Naive thymus-derived CD8-positive, alpha-beta T cell (primary cell): ENCODE results near the gene STARD7. TPM values are rescaled to one million over a fixed set of nuclear protein-coding genes. Genes with fewer than 3 reads are reported as not detected.

ENCODE experiments used
- ATAC-seq, 2 donors: fragments of 150-1000 bp; cut with Tn5 transposase in 1 of 2; sonication (Bioruptor Pico), chemical (Tn5 transposase) in 1 of 2; 1 replicate in 1 of 2; 2 replicates in 1 of 2; pipeline ENCODE4 v1.10.0; 2021; ENCODE audit warnings: mild to moderate bottlenecking in 2 of 2, moderate library complexity in 2 of 2
- POLR2A ChIA-PET: fragments of 350-600 bp; sonication (Branson Sonifier 250); formaldehyde crosslinking; loops from one replicate; lab custom pipeline; 2021; ENCODE audit warnings: antibody characterized with exemption; lab: Charles Lee
- DNase-seq, 10 donors: peaks; one replicate each; pipeline versions ENCODE4 v3.0.0 to v3.0.0-alpha.2; 2020 to 2022
- H3K27ac Mint-ChIP-seq, 10 donors: one replicate each; pipeline ENCODE4 v1.8.0; 2020 to 2022; ENCODE audit warnings: mild to moderate bottlenecking in 10 of 10, mixed read lengths in 10 of 10, moderate library complexity in 4 of 10, inconsistent platforms in 1 of 10
- H3K27me3 Mint-ChIP-seq, 5 donors: one replicate each; pipeline ENCODE4 v1.8.0; 2021 to 2022; ENCODE audit warnings: mixed read lengths in 5 of 5
- H3K36me3 Mint-ChIP-seq, 3 donors: one replicate each; pipeline ENCODE4 v1.8.0; 2020 to 2022; ENCODE audit warnings: mixed read lengths in 3 of 3, mild to moderate bottlenecking in 2 of 3, inconsistent platforms in 1 of 3
- H3K4me1 Mint-ChIP-seq, 4 donors: one replicate each; pipeline ENCODE4 v1.8.0; 2021 to 2022; ENCODE audit warnings: mixed read lengths in 4 of 4
- H3K4me3 Mint-ChIP-seq, 10 donors: one replicate each; pipeline ENCODE4 v1.8.0; 2020 to 2022; ENCODE audit warnings: mild to moderate bottlenecking in 10 of 10, mixed read lengths in 10 of 10, moderate library complexity in 6 of 10, inconsistent platforms in 1 of 10
- H3K9me3 Mint-ChIP-seq, 9 donors: one replicate each; pipeline ENCODE4 v1.8.0; 2020 to 2022; ENCODE audit warnings: mixed read lengths in 9 of 9, mild to moderate bottlenecking in 3 of 9, inconsistent platforms in 1 of 9, moderate library complexity in 1 of 9
- polyA plus RNA-seq, 3 donors: library from polyadenylated mRNA; unstranded; fragments of 300-500 nt; fragmentation: Illumina TruSeq; gene quantifications; one replicate each; pipeline ENCODE4 v1.2.3, GENCODE V29; 2021
- total RNA-seq, 8 experiments: library from RNA in 2 of 8; stranded (reverse) in 2 of 8; gene quantifications; one replicate each; pipeline ENCODE4 v1.2.3 and lab custom pipeline; 2021 to 2026

The STARD7 gene
- total and polyA plus RNA-seq, 5 experiments from 2014 or later, result 87.5 to 143 (median 114) TPM

DNA sequence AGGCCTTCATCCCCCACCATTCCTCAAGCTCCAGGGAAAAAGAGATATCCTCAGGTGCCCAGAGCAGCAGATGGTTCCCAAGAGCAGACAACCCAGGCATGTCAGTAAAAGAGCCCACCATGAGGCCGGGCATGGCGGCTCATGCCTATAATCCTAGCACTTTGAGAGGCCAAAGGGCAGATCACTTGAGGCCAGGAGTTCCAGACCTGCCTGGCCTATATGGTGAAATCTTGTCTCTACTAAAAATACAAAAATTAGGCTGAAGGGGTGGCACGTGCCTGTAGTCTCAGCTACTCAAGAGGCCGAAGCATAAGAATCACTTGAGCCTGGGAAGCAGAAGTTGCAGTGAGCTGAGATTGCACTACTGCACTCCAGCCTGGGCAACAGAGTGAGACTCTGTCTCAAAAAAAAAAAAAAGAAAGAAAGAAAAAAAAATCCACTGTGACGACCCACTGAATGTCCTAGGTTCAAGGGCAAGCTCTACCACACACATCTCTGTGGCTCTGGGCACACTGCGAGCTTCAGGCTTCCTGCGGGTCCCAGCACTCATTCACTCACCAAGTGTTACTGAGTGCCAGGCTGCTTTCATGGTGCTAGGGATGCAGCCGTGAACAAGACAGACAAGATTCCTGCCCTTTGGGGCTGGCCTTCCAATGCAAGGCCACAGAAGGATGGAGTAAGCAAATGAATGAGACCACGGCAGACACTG is 56.9 kb downstream of the STARD7 start:
- H3K4me1 Mint-ChIP-seq, result peaks cover 49 to 88% (median 80%) of the 10 kb centered on the region in 4 donors
- peak overlapping the region; percentile 61 to 100 (median 90) for H3K27ac Mint-ChIP-seq
- peak overlapping the region in 8 of 10 donors; percentile 0 to 75 (median 22) for H3K4me3 Mint-ChIP-seq
- no peak for ATAC-seq
- POLR2A ChIA-PET, result interaction anchor here (0.7 to 18.2 kb wide), 4 partner anchors 8 to 30 kb away, joined by 3 to 373 read pairs (median 17); no protein-coding TSS in a partner anchor
- H3K36me3 Mint-ChIP-seq, result no peaks in the 10 kb centered on the region
- H3K9me3 Mint-ChIP-seq, result no peaks in the 10 kb centered on the region
- no peaks in the 10 kb centered on the region for H3K27me3 Mint-ChIP-seq
- no peak for DNase-seq

DNA sequence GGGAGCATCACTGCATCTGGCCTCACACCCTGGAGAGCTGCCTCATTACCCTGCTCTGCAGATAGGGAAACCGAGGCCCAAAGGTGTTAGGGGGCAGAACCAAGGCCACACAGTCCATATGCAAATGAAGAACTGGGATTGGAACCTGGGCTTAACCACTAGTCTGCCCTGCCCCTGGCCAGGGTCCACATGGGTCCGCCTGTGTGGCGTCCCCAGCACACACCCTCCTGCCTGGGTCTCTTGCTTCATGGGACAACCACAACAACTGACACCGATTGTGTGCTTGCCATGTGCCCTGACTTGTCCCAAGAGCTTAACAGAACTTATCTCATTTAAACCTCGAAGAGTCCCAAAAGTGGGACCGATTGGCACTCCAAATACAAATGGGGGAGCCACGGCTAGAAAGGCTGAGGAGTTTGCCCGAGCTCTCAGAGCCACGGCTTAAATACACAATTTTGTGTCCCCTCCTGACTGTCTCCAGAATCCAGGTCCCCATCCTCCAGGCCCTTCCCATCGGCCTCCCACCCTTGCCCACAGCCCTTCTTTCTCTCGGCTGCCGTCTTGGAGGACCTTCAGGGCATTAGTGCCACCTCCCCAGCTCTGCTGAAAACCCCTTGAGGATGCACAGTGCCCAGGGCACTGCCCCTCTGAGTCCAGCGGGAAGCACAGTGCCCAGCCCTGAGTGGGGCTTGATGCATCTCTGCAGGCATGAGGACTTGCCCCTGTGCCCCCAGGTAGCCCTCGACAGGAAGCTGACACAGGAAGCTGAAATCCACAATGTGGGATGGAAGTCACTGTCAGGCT is 57.6 kb downstream of the STARD7 start:
- Mint-ChIP-seq H3K4me3 (peak overlapping the region in 7 of 10 donors; percentile 7 to 75 (median 33)), H3K9me3 (no peaks in the 10 kb centered on the region), H3K4me1 (peaks cover 47 to 85% (median 80%) of the 10 kb centered on the region in 4 donors), H3K27ac (peak overlapping the region; percentile 69 to 100 (median 99)), H3K27me3 (peaks cover 0 to 1% (median 0%) of the 10 kb centered on the region in 5 donors), H3K36me3 (no peaks in the 10 kb centered on the region)
- ATAC-seq, result no peak
- no peak for DNase-seq
- POLR2A ChIA-PET, result interaction anchor here (1.2 to 18.2 kb wide), 3 partner anchors 9 to 23 kb away, joined by 5 to 373 read pairs (median 29); no protein-coding TSS in a partner anchor

DNA sequence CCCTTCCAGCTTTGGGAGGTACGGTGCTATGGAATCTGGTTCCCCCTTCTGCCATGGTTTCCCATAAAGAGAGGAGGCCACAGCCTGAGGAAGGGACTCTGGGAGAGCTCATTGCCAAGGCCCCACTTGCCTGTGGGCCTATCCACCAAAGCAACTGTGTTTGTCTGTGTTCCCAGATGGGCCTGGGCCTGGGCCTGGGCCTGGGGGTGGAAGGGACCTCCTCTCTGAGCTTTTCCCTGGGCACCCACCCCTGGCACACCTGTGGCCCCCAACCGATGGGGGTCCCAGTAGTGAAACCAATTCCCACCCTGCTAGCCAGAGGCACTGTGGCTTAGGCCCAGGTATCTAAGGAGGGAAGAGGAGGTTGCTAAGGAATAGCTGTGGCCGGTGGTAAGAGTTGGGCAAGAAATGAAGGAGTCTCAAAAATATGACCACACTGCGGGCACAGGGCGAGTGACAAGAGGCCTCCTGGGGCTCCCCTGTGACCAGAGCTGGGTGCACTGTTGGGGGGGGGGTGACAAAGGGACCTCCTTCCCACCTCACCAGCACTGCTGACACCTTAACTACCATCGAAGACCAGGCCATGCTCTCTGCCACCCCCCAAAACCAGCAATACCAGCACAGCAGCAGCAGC is 58.5 kb downstream of the STARD7 start:
- peaks cover 0 to 1% (median 0%) of the 10 kb centered on the region in 5 donors for H3K27me3 Mint-ChIP-seq
- H3K9me3 Mint-ChIP-seq, result no peaks in the 10 kb centered on the region
- ATAC-seq (no peak), DNase-seq (no peak)
- H3K4me3 Mint-ChIP-seq, result peak overlapping the region in 2 of 10 donors; percentile 9 to 19
- H3K36me3 Mint-ChIP-seq, result no peaks in the 10 kb centered on the region
- POLR2A ChIA-PET, result interaction anchor here (0.7 to 18.2 kb wide), 4 partner anchors 10 to 1840 kb away, joined by 3 to 373 read pairs (median 17); no protein-coding TSS in a partner anchor
- peak overlapping the region; percentile 31 to 100 (median 99) for H3K27ac Mint-ChIP-seq
- peaks cover 45 to 82% (median 80%) of the 10 kb centered on the region in 4 donors for H3K4me1 Mint-ChIP-seq

DNA sequence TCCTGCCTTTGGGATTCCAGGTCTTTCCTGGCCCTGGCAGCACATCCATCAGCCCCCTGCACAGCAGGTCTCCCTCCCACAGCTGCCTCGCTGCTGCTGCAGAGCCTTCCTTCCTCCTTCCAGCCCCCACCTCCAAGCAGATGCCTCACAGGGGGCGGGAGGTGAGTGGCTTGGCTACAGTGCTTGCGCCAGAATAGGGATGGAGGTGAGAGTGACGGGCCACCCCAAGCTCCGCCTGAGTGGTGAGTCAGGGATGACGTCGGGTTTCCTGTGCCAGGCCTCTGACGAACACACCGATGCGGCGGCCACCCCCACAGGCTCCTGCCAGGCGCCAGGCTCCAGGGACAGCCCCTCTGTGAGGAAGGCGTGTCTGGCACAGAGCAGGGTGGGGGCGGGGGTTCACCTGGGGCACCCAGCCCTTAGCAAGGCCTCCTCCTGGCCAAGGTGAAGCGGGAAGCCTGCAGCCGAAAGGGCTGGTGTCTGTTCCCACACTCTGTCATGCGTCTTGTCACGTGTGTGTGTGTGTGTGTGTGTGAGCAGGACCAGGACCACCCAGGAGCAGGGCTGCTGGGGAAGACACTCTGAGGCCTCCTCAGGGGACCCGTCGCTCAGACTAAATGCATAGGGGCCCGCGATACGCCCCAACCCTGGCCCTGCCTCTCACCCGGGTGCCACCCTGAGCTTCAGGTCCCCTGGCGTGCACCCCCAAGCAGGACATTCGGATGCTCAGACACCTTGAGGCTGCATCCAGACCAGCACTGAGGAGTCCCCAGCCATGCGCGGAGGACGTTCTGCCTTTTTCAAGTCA is 60.0 kb downstream of the STARD7 start:
- Mint-ChIP-seq H3K4me1 (peaks cover 43 to 87% (median 82%) of the 10 kb centered on the region in 4 donors), H3K27me3 (peaks cover 0 to 1% (median 0%) of the 10 kb centered on the region in 5 donors), H3K9me3 (peaks cover 0 to 2% (median 0%) of the 10 kb centered on the region in 9 donors), H3K36me3 (peaks cover 0 to 8% (median 7%) of the 10 kb centered on the region in 3 donors), H3K27ac (peak overlapping the region; percentile 97 to 100 (median 100)), H3K4me3 (peak overlapping the region; percentile 71 to 97 (median 85))
- DNase-seq (peak; percentile 90 to 99 (median 98)), ATAC-seq (peak; percentile 52 to 70)
- POLR2A ChIA-PET, result interaction anchor here (0.6 to 18.2 kb wide), 5 partner anchors 10 to 108 kb away, joined by 3 to 373 read pairs (median 20); partner anchors contain the start of genes ASTL and STARD7

DNA sequence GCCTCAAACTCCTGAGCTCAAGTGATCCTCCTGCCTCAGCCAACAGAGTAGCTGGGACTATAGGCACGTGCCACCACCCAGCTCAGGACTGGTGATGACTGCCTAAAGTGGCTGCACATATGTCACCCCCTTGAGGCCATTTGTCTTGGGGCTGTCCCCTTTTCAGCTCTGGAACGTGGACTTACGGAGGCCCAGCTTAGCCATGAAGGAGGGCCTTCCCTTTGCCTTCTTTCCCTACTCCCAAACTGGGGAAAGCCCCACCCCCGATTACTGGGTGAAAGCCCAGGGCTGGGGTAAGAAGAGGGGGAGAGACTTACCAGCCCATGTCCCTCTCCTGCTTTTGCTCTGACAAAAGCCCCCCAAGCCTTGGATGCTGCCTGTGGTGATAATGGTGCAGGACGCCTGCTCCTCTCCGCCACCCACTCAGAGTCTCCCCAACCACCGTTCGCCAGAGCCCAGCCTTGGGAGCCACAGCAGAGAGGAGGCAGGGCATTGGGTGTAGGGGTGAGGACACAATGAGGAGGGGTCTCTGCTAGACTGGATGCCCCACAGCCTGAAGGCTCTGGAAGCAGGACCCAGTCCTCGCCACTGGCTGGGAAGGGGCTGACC is 60.9 kb downstream of the STARD7 start:
- H3K36me3 Mint-ChIP-seq, result peaks cover 0 to 15% (median 7%) of the 10 kb centered on the region in 3 donors
- peaks cover 0 to 2% (median 0%) of the 10 kb centered on the region in 9 donors for H3K9me3 Mint-ChIP-seq
- ATAC-seq (no peak), DNase-seq (no peak)
- H3K27ac Mint-ChIP-seq, result peak overlapping the region; percentile 97 to 100 (median 100)
- H3K27me3 Mint-ChIP-seq, result peaks cover 0 to 1% (median 0%) of the 10 kb centered on the region in 5 donors
- POLR2A ChIA-PET, result interaction anchor here (0.6 to 18.2 kb wide), 5 partner anchors 9 to 109 kb away, joined by 3 to 373 read pairs (median 20); partner anchors contain the start of genes ASTL and STARD7
- peaks cover 38 to 87% (median 80%) of the 10 kb centered on the region in 4 donors for H3K4me1 Mint-ChIP-seq
- peak overlapping the region; percentile 71 to 97 (median 88) for H3K4me3 Mint-ChIP-seq

DNA sequence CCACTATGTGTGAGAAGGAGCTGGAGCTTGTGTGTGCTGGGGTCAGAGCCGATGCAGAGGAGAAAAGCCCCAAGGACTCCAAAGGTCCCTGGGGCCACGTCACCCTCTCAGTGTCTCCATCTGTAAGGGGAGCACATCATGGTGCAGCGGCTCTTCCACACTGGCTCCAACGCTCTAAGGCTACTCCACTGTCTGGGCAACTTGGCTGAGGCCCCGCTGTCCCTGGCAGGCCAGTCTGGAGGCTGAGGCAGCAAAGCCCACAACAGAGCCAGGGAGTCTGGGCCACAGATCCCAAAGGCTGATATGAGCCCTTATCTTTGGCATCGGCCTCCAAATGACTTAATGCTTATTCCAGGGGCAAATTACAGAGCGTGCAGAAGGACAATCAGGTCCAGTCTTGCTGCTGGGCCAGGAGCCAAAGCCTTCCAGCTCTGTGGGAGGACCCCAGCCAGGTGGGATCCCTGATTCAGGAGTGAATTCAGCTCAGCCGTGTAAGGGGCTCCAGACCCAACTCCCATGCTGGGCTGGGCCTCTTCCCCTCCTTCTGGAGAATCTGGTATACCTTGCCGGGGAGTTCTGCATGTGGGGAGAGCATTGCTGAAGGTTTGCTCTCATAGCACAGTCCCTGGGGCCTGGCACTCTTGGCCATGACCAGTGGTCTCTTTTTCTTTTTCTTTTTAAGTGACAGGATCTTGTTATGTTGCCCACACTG is 61.6 kb downstream of the STARD7 start:
- H3K4me3 Mint-ChIP-seq, result peak overlapping the region; percentile 76 to 97 (median 87)
- ATAC-seq (no peak), DNase-seq (peak in 1 of 10 donors; percentile 36)
- H3K9me3 Mint-ChIP-seq, result peaks cover 0 to 2% (median 0%) of the 10 kb centered on the region in 9 donors
- peaks cover 0 to 19% (median 7%) of the 10 kb centered on the region in 3 donors for H3K36me3 Mint-ChIP-seq
- peaks cover 36 to 88% (median 80%) of the 10 kb centered on the region in 4 donors for H3K4me1 Mint-ChIP-seq
- POLR2A ChIA-PET, result interaction anchor here (1.0 to 18.2 kb wide), 6 partner anchors 13 to 120 kb away, joined by 3 to 373 read pairs (median 24); partner anchors contain the start of gene STARD7
- peak overlapping the region; percentile 97 to 100 (median 100) for H3K27ac Mint-ChIP-seq
- H3K27me3 Mint-ChIP-seq, result peaks cover 0 to 1% (median 0%) of the 10 kb centered on the region in 5 donors

DNA sequence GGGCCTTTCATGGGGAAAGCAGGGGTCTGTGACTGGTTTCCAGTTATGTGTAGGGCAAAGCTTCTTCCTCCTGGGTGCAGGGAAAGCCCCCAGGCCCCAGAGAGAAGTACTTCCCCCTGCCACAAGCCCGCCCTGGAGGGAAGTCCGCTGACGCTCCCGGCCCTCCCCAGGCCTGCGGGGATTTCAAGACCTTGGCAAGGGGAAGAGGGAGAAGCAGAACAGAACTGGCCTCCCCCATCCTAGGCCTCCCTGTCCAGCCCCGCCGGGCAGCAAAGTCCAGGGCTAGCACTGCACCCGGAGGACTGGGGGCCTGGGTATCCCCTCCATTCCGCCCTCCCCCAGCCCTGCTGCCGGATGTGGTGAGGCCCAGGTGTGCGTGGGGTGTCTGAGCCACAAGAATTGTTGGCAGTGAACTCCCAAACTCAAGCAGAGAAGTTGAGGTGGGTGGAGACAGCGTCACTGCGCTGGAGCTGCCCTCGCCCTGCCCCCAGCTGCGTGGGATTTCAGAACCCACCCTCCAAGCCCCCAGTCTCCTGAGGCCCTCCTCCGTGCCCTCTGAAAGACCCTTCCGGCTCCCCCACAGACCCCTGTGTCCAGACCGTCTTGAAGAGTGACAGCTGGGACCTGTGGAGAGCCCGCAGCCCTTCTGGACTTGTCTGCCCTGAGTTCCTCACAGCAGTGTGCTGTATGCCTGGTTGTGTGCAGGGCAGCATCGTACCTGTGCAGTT is 62.3 kb downstream of the STARD7 start:
- H3K27me3 Mint-ChIP-seq, result peaks cover 0 to 1% (median 0%) of the 10 kb centered on the region in 5 donors
- peak; percentile 48 to 53 for ATAC-seq
- H3K36me3 Mint-ChIP-seq, result peaks cover 0 to 22% (median 7%) of the 10 kb centered on the region in 3 donors
- POLR2A ChIA-PET, result interaction anchor here (1.0 to 18.2 kb wide), 6 partner anchors 13 to 392 kb away, joined by 3 to 373 read pairs (median 14); partner anchors contain the start of gene STARD7
- peak overlapping the region; percentile 97 to 100 (median 100) for H3K27ac Mint-ChIP-seq
- H3K4me3 Mint-ChIP-seq, result peak overlapping the region; percentile 76 to 97 (median 87)
- peaks cover 34 to 85% (median 77%) of the 10 kb centered on the region in 4 donors for H3K4me1 Mint-ChIP-seq
- peaks cover 0 to 2% (median 0%) of the 10 kb centered on the region in 9 donors for H3K9me3 Mint-ChIP-seq
- peak; percentile 76 to 98 (median 94) for DNase-seq

DNA sequence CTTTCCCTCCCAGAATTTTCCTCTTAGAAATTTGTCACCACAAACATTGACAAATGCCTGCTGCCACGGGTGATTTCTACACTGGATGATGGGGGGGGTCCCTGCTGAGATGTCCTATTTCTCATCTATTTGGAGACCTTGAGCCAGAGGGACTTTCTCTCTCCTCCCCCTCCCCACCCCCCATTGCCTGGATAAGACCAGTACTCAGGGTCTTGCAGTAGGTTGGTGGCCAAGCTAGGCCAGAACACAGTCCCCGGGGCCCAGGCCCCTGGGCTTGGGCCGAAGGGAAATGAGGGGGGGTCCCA is 62.8 kb downstream of the STARD7 start:
- Mint-ChIP-seq H3K4me1 (peaks cover 31 to 80% (median 74%) of the 10 kb centered on the region in 4 donors), H3K27ac (peak overlapping the region; percentile 97 to 100 (median 100)), H3K9me3 (peaks cover 0 to 2% (median 0%) of the 10 kb centered on the region in 9 donors), H3K4me3 (peak overlapping the region; percentile 76 to 97 (median 87)), H3K36me3 (peaks cover 0 to 26% (median 7%) of the 10 kb centered on the region in 3 donors), H3K27me3 (peaks cover 0 to 1% (median 0%) of the 10 kb centered on the region in 5 donors)
- DNase-seq (peak in 2 of 10 donors; percentile 29 to 50), ATAC-seq (peak in 1 of 2 donors; percentile 1)
- POLR2A ChIA-PET, result interaction anchor here (1.0 to 18.2 kb wide), 6 partner anchors 14 to 392 kb away, joined by 3 to 373 read pairs (median 14); partner anchors contain the start of gene STARD7

DNA sequence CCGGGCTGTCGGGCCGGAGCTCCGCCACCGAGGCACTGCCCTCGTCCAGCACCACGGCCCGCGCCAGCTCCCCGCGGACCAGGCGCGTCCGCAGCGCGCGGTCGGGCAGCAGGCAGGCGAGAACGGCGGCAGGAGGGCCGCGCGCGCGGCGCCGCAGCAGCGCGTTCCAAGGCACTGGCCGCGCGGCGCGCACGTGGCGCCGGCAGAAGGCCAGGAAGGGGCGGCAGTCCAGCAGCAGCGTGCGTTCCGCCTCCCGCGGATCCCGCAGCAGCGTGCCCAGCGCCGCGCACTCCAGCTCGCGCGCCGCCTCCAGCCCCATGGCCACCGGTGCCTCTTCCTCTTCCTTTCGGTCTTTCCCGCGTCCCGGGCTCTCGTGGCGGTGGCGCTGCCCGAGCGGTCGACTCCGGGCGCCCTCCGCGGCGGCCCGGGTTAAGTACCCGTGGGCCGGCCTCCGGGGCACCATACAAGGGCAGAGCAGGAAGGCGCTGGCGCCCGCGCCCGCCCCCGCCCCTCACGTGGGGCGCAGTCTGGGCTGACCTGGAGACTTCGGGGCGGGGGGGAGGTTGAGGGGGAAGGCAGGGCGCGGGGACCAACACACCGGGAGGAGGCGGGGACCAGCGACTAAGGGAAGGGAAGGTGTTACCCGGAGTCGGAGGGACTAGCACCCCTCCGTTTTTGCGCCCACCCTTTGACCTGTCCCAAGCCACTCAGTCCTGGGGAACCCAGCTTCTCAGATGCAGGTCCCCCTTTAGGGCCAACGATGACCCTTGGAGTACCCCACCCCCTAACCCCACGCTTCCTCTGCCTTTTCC is 63.4 kb downstream of the STARD7 start, which contains the start of gene DUSP2:
DUSP2 (minus strand) TSS at position 405 of the 812 bp plus-strand sequence; CDS start at position 319, 86 bp downstream.
- Mint-ChIP-seq H3K9me3 (peaks cover 0 to 2% (median 0%) of the 10 kb centered on the region in 9 donors), H3K4me3 (peak within 1 kb of the TSS; percentile 91 to 97 (median 95)), H3K36me3 (peaks cover 0 to 26% (median 7%) of the 10 kb centered on the region in 3 donors), H3K27ac (peak within 1 kb of the TSS; percentile 97 to 100 (median 100)), H3K4me1 (peaks cover 27 to 77% (median 68%) of the 10 kb centered on the region in 4 donors), H3K27me3 (peaks cover 0 to 1% (median 0%) of the 10 kb centered on the region in 5 donors)
- peak; percentile 78 to 93 (median 87) for DNase-seq
- POLR2A ChIA-PET, result interaction anchor here (1.0 to 18.2 kb wide), 6 partner anchors 15 to 393 kb away, joined by 3 to 373 read pairs (median 14); partner anchors contain the start of gene STARD7
- peak; percentile 40 to 54 for ATAC-seq
